ENCODE measurements around the gene OR4K14.

The OR4K14 gene

GRCh38 chr14:20008156-20008555 is 11.0 kb downstream of the OR4K14 start:
- H3K9me3 ChIP-seq (ENCODE audit: insufficient read depth, low read length, severe bottlenecking) = no peaks in the 10 kb centered on the region
- DNase-seq (no peak), ATAC-seq (ENCODE audit: insufficient read depth, low read depth) (no peak)
- H3K4me3 ChIP-seq (ENCODE audit: low read depth in 1 of 2, low read length in 2 of 2) = no peak overlapping the region
- TF ChIP-seq EZH2 (IDR thresholded peaks at IDR 0.05; ENCODE audit: borderline replicate concordance, low read depth, low read length, severe bottlenecking) (no peak), CTCF (IDR thresholded peaks at IDR 0.05; ENCODE audit: borderline replicate concordance, extremely low read depth, low read length, poor library complexity, severe bottlenecking) (no peak)
- H3K79me2 ChIP-seq (ENCODE audit: insufficient read depth, low read length) = no peaks in the 10 kb centered on the region
- H3K27ac ChIP-seq (ENCODE audit: low read length) = no peak overlapping the region
- H2AFZ ChIP-seq (ENCODE audit: low read depth, low read length) = no peak overlapping the region
- no peaks in the 10 kb centered on the region for H3K36me3 ChIP-seq (ENCODE audit: insufficient read depth, low read length)
- no peak overlapping the region for H3K9ac ChIP-seq (ENCODE audit: low read depth, low read length)
- H3K27me3 ChIP-seq (ENCODE audit: insufficient read depth, low read length, poor library complexity) = no peaks in the 10 kb centered on the region
- no peaks in the 10 kb centered on the region for H4K20me1 ChIP-seq (ENCODE audit: insufficient read depth, low read length)
- no peaks in the 10 kb centered on the region for H3K4me1 ChIP-seq (ENCODE audit: insufficient read depth, low read length)
- no peak overlapping the region for H3K4me2 ChIP-seq (ENCODE audit: insufficient read depth, low read length)

- TF ChIP-seq CTCF (IDR thresholded peaks at IDR 0.05; ENCODE audit: borderline replicate concordance, extremely low read depth, low read length, poor library complexity, severe bottlenecking) (no peak), EZH2 (IDR thresholded peaks at IDR 0.05; ENCODE audit: borderline replicate concordance, low read depth, low read length, severe bottlenecking) (no peak)
These were observed 16.8 kb downstream of the OR4K14 start for GRCh38 chr14:20002319-20002718.

GRCh38 chr14:20001863-20002262 is 17.2 kb downstream of the OR4K14 start, which contains the start of gene OR4Q2:
Gene OR4Q2 (plus strand): TSS chr14:20002163.
- Histone ChIP-seq H3K27me3 (ENCODE audit: insufficient read depth, low read length, poor library complexity) (no peaks in the 10 kb centered on the region), H3K4me2 (ENCODE audit: insufficient read depth, low read length) (no peak within 1 kb of the TSS), H3K4me3 (ENCODE audit: low read depth in 1 of 2, low read length in 2 of 2) (no peak within 1 kb of the TSS)

More at GRCh38 chr14:20002319-20002718, 16.8 kb downstream of the OR4K14 start:
- no peaks in the 10 kb centered on the region for H3K9me3 ChIP-seq (ENCODE audit: insufficient read depth, low read length, severe bottlenecking)
- H4K20me1 ChIP-seq (ENCODE audit: insufficient read depth, low read length) = no peaks in the 10 kb centered on the region
- H3K36me3 ChIP-seq (ENCODE audit: insufficient read depth, low read length) = no peaks in the 10 kb centered on the region
- no peak overlapping the region for H3K4me3 ChIP-seq (ENCODE audit: low read depth in 1 of 2, low read length in 2 of 2)
- DNase-seq (no peak), ATAC-seq (ENCODE audit: insufficient read depth, low read depth) (no peak)
- H3K4me2 ChIP-seq (ENCODE audit: insufficient read depth, low read length) = no peak overlapping the region
- no peaks in the 10 kb centered on the region for H3K79me2 ChIP-seq (ENCODE audit: insufficient read depth, low read length)
- H3K27me3 ChIP-seq (ENCODE audit: insufficient read depth, low read length, poor library complexity) = no peaks in the 10 kb centered on the region
- H3K27ac ChIP-seq (ENCODE audit: low read length) = no peak overlapping the region
- no peak overlapping the region for H2AFZ ChIP-seq (ENCODE audit: low read depth, low read length)
- H3K4me1 ChIP-seq (ENCODE audit: insufficient read depth, low read length) = no peaks in the 10 kb centered on the region
- H3K9ac ChIP-seq (ENCODE audit: low read depth, low read length) = no peak overlapping the region

More at GRCh38 chr14:20001863-20002262, 17.2 kb downstream of the OR4K14 start, which contains the start of gene OR4Q2:
- no peak for DNase-seq
- Histone ChIP-seq H3K79me2 (ENCODE audit: insufficient read depth, low read length) (no peaks in the 10 kb centered on the region), H4K20me1 (ENCODE audit: insufficient read depth, low read length) (no peaks in the 10 kb centered on the region), H3K27ac (ENCODE audit: low read length) (no peak within 1 kb of the TSS), H3K36me3 (ENCODE audit: insufficient read depth, low read length) (no peaks in the 10 kb centered on the region), H3K9ac (ENCODE audit: low read depth, low read length) (no peak within 1 kb of the TSS), H3K4me1 (ENCODE audit: insufficient read depth, low read length) (no peaks in the 10 kb centered on the region), H3K9me3 (ENCODE audit: insufficient read depth, low read length, severe bottlenecking) (no peaks in the 10 kb centered on the region), H2AFZ (ENCODE audit: low read depth, low read length) (no peak within 1 kb of the TSS)
- TF ChIP-seq CTCF (IDR thresholded peaks at IDR 0.05; ENCODE audit: borderline replicate concordance, extremely low read depth, low read length, poor library complexity, severe bottlenecking) = no peak
- no peak for TF ChIP-seq EZH2 (IDR thresholded peaks at IDR 0.05; ENCODE audit: borderline replicate concordance, low read depth, low read length, severe bottlenecking)
- ATAC-seq (ENCODE audit: insufficient read depth, low read depth) = no peak

Data from DND-41 (cell line).